Measurements from ENCODE around the gene DNM3. TPM values are rescaled to one million over a fixed set of nuclear protein-coding genes. Genes with fewer than 3 reads are reported as not detected.

The DNM3 gene
- total and polyA plus RNA-seq, 2 experiments from 2014 or later = 5.2 to 12.2 TPM

DNA sequence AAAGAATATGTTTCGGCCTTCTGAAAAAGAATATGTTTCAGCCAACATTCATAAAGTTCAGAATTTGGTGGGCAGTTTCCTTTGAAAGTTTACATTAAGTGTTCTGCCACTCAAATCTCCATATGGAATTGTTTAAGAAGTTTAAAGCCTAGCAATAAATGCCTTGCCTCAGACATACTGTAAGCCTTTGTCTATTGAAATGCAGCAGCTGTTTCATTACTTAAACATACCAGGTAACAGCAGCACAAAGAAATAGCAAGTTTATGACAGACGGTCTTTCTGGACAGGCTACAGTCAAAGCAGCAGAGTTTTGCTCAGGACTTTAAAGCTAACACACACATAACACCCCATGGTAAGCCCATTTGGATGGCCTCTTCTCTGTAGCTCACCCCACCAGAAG is 540.6 kb downstream of the DNM3 start:
- Histone ChIP-seq H2AFZ (no peak overlapping the region), H3K27me3 (ENCODE audit: insufficient read depth) (no peaks in the 10 kb centered on the region), H3K27ac (ENCODE audit: low read depth) (no peak overlapping the region), H3K4me3 (no peak overlapping the region), H3K4me2 (peak overlapping the region; percentile 11; the same call in 1 of the 2 replicates), H3K79me2 (replicated peaks; ENCODE audit: insufficient read depth) (no peaks in the 10 kb centered on the region), H3K9me2 (ENCODE audit: insufficient read depth) (no peaks in the 10 kb centered on the region), H3F3A (replicated peaks; ENCODE audit: low read depth) (no peaks in the 10 kb centered on the region), H3K36me3 (ENCODE audit: insufficient read depth) (no peaks in the 10 kb centered on the region), H3K4me1 (ENCODE audit: insufficient read depth) (peaks cover 38% of the 10 kb centered on the region), H4K20me1 (replicated peaks; ENCODE audit: insufficient read depth) (no peaks in the 10 kb centered on the region)
- Mint-ChIP-seq H3K4me3 (no peak overlapping the region), H3K4me1 (peaks cover 45% of the 10 kb centered on the region), H3K9me3 (no peaks in the 10 kb centered on the region), H3K27me3 (ENCODE audit: insufficient read depth, low read depth, poor library complexity) (peaks cover 1% of the 10 kb centered on the region), H3K27ac (0 out of 2 replicates have a peak overlapping the region, but pooled peaks have one; percentile 65), H3K36me3 (ENCODE audit: low read depth) (no peaks in the 10 kb centered on the region)
- DNase-seq (ENCODE audit: low spot score) (no peak), ATAC-seq (no peak)
- TF ChIP-seq, protein P1, sequence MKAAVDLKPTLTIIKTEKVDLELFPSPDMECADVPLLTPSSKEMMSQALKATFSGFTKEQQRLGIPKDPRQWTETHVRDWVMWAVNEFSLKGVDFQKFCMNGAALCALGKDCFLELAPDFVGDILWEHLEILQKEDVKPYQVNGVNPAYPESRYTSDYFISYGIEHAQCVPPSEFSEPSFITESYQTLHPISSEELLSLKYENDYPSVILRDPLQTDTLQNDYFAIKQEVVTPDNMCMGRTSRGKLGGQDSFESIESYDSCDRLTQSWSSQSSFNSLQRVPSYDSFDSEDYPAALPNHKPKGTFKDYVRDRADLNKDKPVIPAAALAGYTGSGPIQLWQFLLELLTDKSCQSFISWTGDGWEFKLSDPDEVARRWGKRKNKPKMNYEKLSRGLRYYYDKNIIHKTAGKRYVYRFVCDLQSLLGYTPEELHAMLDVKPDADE (IDR thresholded peaks at IDR 0.05) = no peak
- TF ChIP-seq STAT1 (IDR thresholded peaks at IDR 0.05; ENCODE audit: unreplicated experiment) (no peak), ZNF114 (CRISPR knock-in tag; IDR thresholded peaks at IDR 0.05) (no peak), EZH2phosphoT487 (IDR thresholded peaks at IDR 0.05; ENCODE audit: unreplicated experiment) (no peak), ZNF331 (CRISPR knock-in tag; IDR thresholded peaks at IDR 0.05; ENCODE audit: low read depth) (no peak), NANOG (IDR thresholded peaks at IDR 0.05; ENCODE audit: borderline replicate concordance) (no peak)
- TF ChIP-seq, protein P2, sequence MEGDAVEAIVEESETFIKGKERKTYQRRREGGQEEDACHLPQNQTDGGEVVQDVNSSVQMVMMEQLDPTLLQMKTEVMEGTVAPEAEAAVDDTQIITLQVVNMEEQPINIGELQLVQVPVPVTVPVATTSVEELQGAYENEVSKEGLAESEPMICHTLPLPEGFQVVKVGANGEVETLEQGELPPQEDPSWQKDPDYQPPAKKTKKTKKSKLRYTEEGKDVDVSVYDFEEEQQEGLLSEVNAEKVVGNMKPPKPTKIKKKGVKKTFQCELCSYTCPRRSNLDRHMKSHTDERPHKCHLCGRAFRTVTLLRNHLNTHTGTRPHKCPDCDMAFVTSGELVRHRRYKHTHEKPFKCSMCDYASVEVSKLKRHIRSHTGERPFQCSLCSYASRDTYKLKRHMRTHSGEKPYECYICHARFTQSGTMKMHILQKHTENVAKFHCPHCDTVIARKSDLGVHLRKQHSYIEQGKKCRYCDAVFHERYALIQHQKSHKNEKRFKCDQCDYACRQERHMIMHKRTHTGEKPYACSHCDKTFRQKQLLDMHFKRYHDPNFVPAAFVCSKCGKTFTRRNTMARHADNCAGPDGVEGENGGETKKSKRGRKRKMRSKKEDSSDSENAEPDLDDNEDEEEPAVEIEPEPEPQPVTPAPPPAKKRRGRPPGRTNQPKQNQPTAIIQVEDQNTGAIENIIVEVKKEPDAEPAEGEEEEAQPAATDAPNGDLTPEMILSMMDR (conservative IDR thresholded peaks at IDR 0.05; ENCODE audit: low read depth in 2 of 2) = no peak
- TF ChIP-seq, protein P3, sequence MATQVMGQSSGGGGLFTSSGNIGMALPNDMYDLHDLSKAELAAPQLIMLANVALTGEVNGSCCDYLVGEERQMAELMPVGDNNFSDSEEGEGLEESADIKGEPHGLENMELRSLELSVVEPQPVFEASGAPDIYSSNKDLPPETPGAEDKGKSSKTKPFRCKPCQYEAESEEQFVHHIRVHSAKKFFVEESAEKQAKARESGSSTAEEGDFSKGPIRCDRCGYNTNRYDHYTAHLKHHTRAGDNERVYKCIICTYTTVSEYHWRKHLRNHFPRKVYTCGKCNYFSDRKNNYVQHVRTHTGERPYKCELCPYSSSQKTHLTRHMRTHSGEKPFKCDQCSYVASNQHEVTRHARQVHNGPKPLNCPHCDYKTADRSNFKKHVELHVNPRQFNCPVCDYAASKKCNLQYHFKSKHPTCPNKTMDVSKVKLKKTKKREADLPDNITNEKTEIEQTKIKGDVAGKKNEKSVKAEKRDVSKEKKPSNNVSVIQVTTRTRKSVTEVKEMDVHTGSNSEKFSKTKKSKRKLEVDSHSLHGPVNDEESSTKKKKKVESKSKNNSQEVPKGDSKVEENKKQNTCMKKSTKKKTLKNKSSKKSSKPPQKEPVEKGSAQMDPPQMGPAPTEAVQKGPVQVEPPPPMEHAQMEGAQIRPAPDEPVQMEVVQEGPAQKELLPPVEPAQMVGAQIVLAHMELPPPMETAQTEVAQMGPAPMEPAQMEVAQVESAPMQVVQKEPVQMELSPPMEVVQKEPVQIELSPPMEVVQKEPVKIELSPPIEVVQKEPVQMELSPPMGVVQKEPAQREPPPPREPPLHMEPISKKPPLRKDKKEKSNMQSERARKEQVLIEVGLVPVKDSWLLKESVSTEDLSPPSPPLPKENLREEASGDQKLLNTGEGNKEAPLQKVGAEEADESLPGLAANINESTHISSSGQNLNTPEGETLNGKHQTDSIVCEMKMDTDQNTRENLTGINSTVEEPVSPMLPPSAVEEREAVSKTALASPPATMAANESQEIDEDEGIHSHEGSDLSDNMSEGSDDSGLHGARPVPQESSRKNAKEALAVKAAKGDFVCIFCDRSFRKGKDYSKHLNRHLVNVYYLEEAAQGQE (IDR thresholded peaks at IDR 0.05; ENCODE audit: unreplicated experiment) = no peak

DNA sequence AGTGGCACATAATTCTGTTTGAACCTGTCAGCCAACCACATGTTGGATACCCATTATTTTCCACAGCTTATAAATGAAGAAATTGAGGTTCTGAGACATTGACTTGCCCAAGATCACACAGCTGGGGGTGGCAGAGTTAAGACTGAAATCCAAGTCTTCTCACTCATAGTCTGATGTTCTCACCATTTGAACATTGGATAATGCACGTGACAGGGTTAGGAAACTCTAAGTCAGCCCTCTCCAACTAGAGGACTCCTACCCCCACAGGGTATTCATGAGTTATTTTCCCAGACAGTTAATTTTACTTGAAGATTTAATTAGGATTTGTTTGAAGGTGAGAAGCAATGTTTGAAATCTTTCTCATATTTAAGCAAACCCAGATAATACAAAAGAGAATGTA is 541.1 kb downstream of the DNM3 start:
- Mint-ChIP-seq H3K4me1 (peaks cover 45% of the 10 kb centered on the region), H3K4me3 (no peak overlapping the region), H3K36me3 (ENCODE audit: low read depth) (no peaks in the 10 kb centered on the region), H3K27me3 (ENCODE audit: insufficient read depth, low read depth, poor library complexity) (peaks cover 1% of the 10 kb centered on the region), H3K9me3 (no peaks in the 10 kb centered on the region), H3K27ac (no peak overlapping the region)
- no peaks in the 10 kb centered on the region for H4K20me1 ChIP-seq (replicated peaks; ENCODE audit: insufficient read depth)
- H3K4me2 ChIP-seq = peak overlapping the region; percentile 41; the same call in 1 of the 2 replicates
- H3K79me2 ChIP-seq (replicated peaks; ENCODE audit: insufficient read depth) = no peaks in the 10 kb centered on the region
- peaks cover 38% of the 10 kb centered on the region for H3K4me1 ChIP-seq (ENCODE audit: insufficient read depth)
- H2AFZ ChIP-seq = no peak overlapping the region
- no peak for DNase-seq (ENCODE audit: low spot score)
- no peaks in the 10 kb centered on the region for H3F3A ChIP-seq (replicated peaks; ENCODE audit: low read depth)
- no peaks in the 10 kb centered on the region for H3K9me2 ChIP-seq (ENCODE audit: insufficient read depth)
- no peaks in the 10 kb centered on the region for H3K36me3 ChIP-seq (ENCODE audit: insufficient read depth)
- H3K4me3 ChIP-seq = no peak overlapping the region
- H3K27ac ChIP-seq (ENCODE audit: low read depth) = peak overlapping the region; percentile 70; the same call in 1 of the 2 replicates
- no peaks in the 10 kb centered on the region for H3K27me3 ChIP-seq (ENCODE audit: insufficient read depth)
- ATAC-seq = no peak
- TF ChIP-seq EZH2 (IDR thresholded peaks at IDR 0.05; ENCODE audit: low read depth, unreplicated experiment) = no peak
- TF ChIP-seq EZH2phosphoT487 (IDR thresholded peaks at IDR 0.05; ENCODE audit: unreplicated experiment) = no peak
- TF ChIP-seq JUNB (IDR thresholded peaks at IDR 0.05; ENCODE audit: unreplicated experiment) = no peak
- no peak for TF ChIP-seq STAT1 (IDR thresholded peaks at IDR 0.05; ENCODE audit: unreplicated experiment)
- TF ChIP-seq POLR2AphosphoS5 (IDR thresholded peaks at IDR 0.05; ENCODE audit: low read depth) = no peak
- TF ChIP-seq NANOG (IDR thresholded peaks at IDR 0.05; ENCODE audit: borderline replicate concordance) = no peak
- TF ChIP-seq, protein P1 (IDR thresholded peaks at IDR 0.05) = no peak
- TF ChIP-seq ZNF331 (CRISPR knock-in tag; IDR thresholded peaks at IDR 0.05; ENCODE audit: low read depth) = no peak
- TF ChIP-seq, protein P3 (IDR thresholded peaks at IDR 0.05; ENCODE audit: unreplicated experiment) = no peak
